SK-N-SH treated with all-trans-retinoic acid at 6 μM for 48 hours (cell line): Measurements from ENCODE around the gene IFTAP.

Source experiments
- ATAC-seq: fragments of 200-7000 bp; cut with Tn5 transposase; 3 replicates; pipeline ENCODE4 v1.9.1; 2020; ENCODE audit warnings: mild to moderate bottlenecking, moderate library complexity
- ARNTL ChIP-seq: fragments of 450-650 bp; formaldehyde crosslinking; IDR thresholded peaks from 2 replicates; pipeline ENCODE4 v1.5.0; 2020; ENCODE audit warnings: low read depth, mild to moderate bottlenecking, moderate library complexity, borderline replicate concordance
- BACH2 ChIP-seq: fragments of 250-450 bp; sonication (Bioruptor Pico); IDR thresholded peaks from 2 replicates; pipeline ENCODE4 v1.9.0; 2021; ENCODE audit warnings: mild to moderate bottlenecking, borderline replicate concordance
- CREB5 ChIP-seq: fragments of 250-450 bp; sonication (Bioruptor Pico); IDR thresholded peaks from 2 replicates; pipeline ENCODE4 v1.5.1; 2020; ENCODE audit warnings: low read depth, mild to moderate bottlenecking, moderate library complexity
- CSDC2 ChIP-seq: fragments of 250-450 bp; sonication (Bioruptor Pico); IDR thresholded peaks from 2 replicates; pipeline ENCODE4 v1.5.0; 2020; ENCODE audit warnings: mild to moderate bottlenecking, moderate library complexity
- CSRNP3 ChIP-seq: fragments of 250-450 bp; sonication (Bioruptor Pico); IDR thresholded peaks from 2 replicates; pipeline ENCODE4 v1.5.1; 2021; ENCODE audit warnings: mild to moderate bottlenecking, moderate library complexity
- GLIS3 ChIP-seq: fragments of 250-450 bp; sonication (Bioruptor Pico); IDR thresholded peaks from 2 replicates; pipeline ENCODE4 v1.5.0; 2020; ENCODE audit warnings: mild to moderate bottlenecking, moderate library complexity
- ISL1 ChIP-seq: fragments of 250-450 bp; sonication (Bioruptor Pico); IDR thresholded peaks from 2 replicates; pipeline ENCODE4 v2.1.2; 2022; ENCODE audit warnings: mild to moderate bottlenecking, moderate library complexity
- OSR1 ChIP-seq: fragments of 250-450 bp; sonication (Bioruptor Pico); IDR thresholded peaks from 2 replicates; pipeline ENCODE4 v1.8.0; 2022; ENCODE audit warnings: moderate library complexity, mild to moderate bottlenecking, inconsistent platforms
- PATZ1 ChIP-seq: fragments of 250-450 bp; sonication (Bioruptor Pico); IDR thresholded peaks from 2 replicates; pipeline ENCODE4 v1.8.0; 2020; ENCODE audit warnings: mild to moderate bottlenecking, moderate library complexity, borderline replicate concordance
- POU6F1 ChIP-seq: fragments of 250-450 bp; sonication (Bioruptor Pico); IDR thresholded peaks from 2 replicates; pipeline ENCODE4 v1.8.0; 2021; ENCODE audit warnings: low read depth, mild to moderate bottlenecking, moderate library complexity, borderline replicate concordance
- PPARA ChIP-seq: fragments of 250-450 bp; sonication (Bioruptor Pico); IDR thresholded peaks from 2 replicates; pipeline ENCODE4 v1.5.0; 2020; ENCODE audit warnings: mild to moderate bottlenecking, borderline replicate concordance
- RARB ChIP-seq: fragments of 250-450 bp; sonication (Bioruptor Pico); IDR thresholded peaks from 2 replicates; pipeline ENCODE4 v1.8.0; 2021; ENCODE audit warnings: mild to moderate bottlenecking, moderate library complexity
- SNAI2 ChIP-seq: fragments of 250-450 bp; sonication (Bioruptor Pico); IDR thresholded peaks from 2 replicates; pipeline ENCODE4 v1.5.0; 2020; ENCODE audit warnings: mild to moderate bottlenecking, moderate library complexity
- TCF4 ChIP-seq: fragments of 250-450 bp; sonication (Bioruptor Pico); IDR thresholded peaks from 2 replicates; pipeline ENCODE4 v1.8.0; 2021; ENCODE audit warnings: mild to moderate bottlenecking, moderate library complexity, borderline replicate concordance
- TOX ChIP-seq: fragments of 250-450 bp; sonication (Bioruptor Pico); IDR thresholded peaks from 2 replicates; pipeline ENCODE4 v1.8.0; 2021; ENCODE audit warnings: mild to moderate bottlenecking, moderate library complexity, borderline replicate concordance
- TSHZ2 ChIP-seq: fragments of 250-450 bp; sonication (Bioruptor Pico); IDR thresholded peaks from 2 replicates; pipeline ENCODE4 v1.5.0; 2020; ENCODE audit warnings: mild to moderate bottlenecking, moderate library complexity
- ZFP3 ChIP-seq: fragments of 250-450 bp; sonication (Bioruptor Pico); IDR thresholded peaks from 2 replicates; pipeline ENCODE4 v1.5.0; 2020; ENCODE audit warnings: mild to moderate bottlenecking, moderate library complexity
- ZFP30 ChIP-seq: fragments of 450-650 bp; formaldehyde crosslinking; IDR thresholded peaks from 2 replicates; pipeline ENCODE4 v1.5.0; 2022; ENCODE audit warnings: mild to moderate bottlenecking, moderate library complexity
- ZNF565 ChIP-seq: fragments of 450-650 bp; formaldehyde crosslinking; conservative IDR thresholded peaks from 2 replicates; pipeline ENCODE4 v1.5.0; 2020; ENCODE audit warnings: low read depth, mild to moderate bottlenecking, moderate library complexity
- ZNF70 ChIP-seq: fragments of 450-650 bp; formaldehyde crosslinking; IDR thresholded peaks from 2 replicates; pipeline ENCODE4 v1.5.0; 2020; ENCODE audit warnings: mild to moderate bottlenecking, moderate library complexity
- ZNF8 ChIP-seq: fragments of 450-650 bp; formaldehyde crosslinking; IDR thresholded peaks from 2 replicates; pipeline ENCODE4 v1.5.0; 2020; ENCODE audit warnings: mild to moderate bottlenecking, moderate library complexity

IFTAP gene

GRCh38 chr11:36627471-36627870, 33.2 kb downstream of the IFTAP start:
- no peak for ATAC-seq
- no peak for TF ChIP-seq POU6F1 (CRISPR knock-in tag)
- no peak for TF ChIP-seq ZNF565 (CRISPR knock-in tag)
- TF ChIP-seq TOX (CRISPR knock-in tag): no peak
- no peak for TF ChIP-seq ISL1 (CRISPR knock-in tag)
- TF ChIP-seq GLIS3: no peak
- TF ChIP-seq ZNF8: no peak
- TF ChIP-seq, all 23 proteins: peak for 0

GRCh38 chr11:36628141-36628540, 33.8 kb downstream of the IFTAP start:
- TF ChIP-seq OSR1 (no peak), ISL1 (CRISPR knock-in tag) (no peak), SNAI2 (no peak), GLIS3 (no peak), BACH2 (CRISPR knock-in tag) (no peak), ZNF565 (CRISPR knock-in tag) (no peak), ZFP3 (no peak), ZNF8 (no peak), CSRNP3 (no peak), CREB5 (no peak), CSDC2 (CRISPR knock-in tag) (no peak), TOX (CRISPR knock-in tag) (no peak), PATZ1 (CRISPR knock-in tag) (no peak), ZNF70 (CRISPR knock-in tag) (no peak), ZFP30 (CRISPR knock-in tag) (no peak), TCF4 (CRISPR knock-in tag) (no peak), RARB (CRISPR knock-in tag) (no peak), PPARA (CRISPR knock-in tag) (no peak), ARNTL (CRISPR knock-in tag) (no peak)
- ATAC-seq: no peak

GRCh38 chr11:36628765-36629244, 34.5 kb downstream of the IFTAP start:
- TF ChIP-seq TCF4 (CRISPR knock-in tag): peak; percentile 71
- TF ChIP-seq TSHZ2 (CRISPR knock-in tag): peak; percentile 78; the same call in 1 of the 2 replicates
- no peak for TF ChIP-seq PATZ1 (CRISPR knock-in tag)
- TF ChIP-seq GLIS3: peak; percentile 66; the same call in 1 of the 2 replicates
- TF ChIP-seq ZNF8: no peak
- TF ChIP-seq ZNF70 (CRISPR knock-in tag): peak; percentile 94
- peak; percentile 82 for TF ChIP-seq ISL1 (CRISPR knock-in tag)
- TF ChIP-seq PPARA (CRISPR knock-in tag): peak; percentile 42; the same call in 1 of the 2 replicates
- ATAC-seq: peak; percentile 59
